ENCODE results near the gene LBP. TPM values are rescaled to one million over a fixed set of nuclear protein-coding genes. Genes with fewer than 3 reads are reported as not detected.

Gene LBP
- total and polyA plus RNA-seq, 2 of the 13 experiments (the other 11 are each of a cell fraction or from before 2014, with no cell fraction given) = 0.07 to 0.20 TPM

DNA sequence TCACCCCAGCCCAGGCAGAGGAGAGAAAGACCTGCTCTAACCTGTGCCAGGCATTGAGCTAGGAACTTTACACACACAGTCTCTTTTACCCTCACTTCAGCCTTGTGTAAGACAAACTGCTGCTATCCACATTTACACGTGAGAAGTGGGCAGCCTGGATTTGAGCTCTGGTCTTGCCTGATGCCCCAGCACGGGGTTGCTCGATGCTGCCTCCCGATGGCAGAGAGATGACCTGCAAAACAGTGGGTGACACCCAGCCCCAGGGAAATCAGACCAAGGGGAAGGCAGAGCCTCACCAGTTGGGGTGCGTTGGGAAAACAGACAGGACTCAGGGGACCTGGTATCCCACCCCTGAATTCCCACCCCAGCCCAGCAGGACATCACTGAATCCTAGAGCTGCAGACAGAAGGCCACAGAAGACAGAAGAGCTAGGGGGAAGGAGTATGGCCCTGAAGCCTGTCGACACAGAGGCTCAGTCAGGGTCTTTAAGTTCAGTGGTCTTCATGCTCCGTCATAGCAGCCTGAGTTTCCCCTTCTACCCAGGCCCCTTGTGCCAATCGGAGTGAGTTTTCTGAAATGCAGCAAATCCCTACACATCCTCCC, 41.3 kb upstream of the LBP start (continued):
- TF ChIP-seq, protein P1, sequence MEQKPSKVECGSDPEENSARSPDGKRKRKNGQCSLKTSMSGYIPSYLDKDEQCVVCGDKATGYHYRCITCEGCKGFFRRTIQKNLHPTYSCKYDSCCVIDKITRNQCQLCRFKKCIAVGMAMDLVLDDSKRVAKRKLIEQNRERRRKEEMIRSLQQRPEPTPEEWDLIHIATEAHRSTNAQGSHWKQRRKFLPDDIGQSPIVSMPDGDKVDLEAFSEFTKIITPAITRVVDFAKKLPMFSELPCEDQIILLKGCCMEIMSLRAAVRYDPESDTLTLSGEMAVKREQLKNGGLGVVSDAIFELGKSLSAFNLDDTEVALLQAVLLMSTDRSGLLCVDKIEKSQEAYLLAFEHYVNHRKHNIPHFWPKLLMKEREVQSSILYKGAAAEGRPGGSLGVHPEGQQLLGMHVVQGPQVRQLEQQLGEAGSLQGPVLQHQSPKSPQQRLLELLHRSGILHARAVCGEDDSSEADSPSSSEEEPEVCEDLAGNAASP (CRISPR knock-in tag; IDR thresholded peaks at IDR 0.05; ENCODE audit: borderline replicate concordance) = no peak
- no peak for TF ChIP-seq ZNF549 (CRISPR knock-in tag; IDR thresholded peaks at IDR 0.05)

DNA sequence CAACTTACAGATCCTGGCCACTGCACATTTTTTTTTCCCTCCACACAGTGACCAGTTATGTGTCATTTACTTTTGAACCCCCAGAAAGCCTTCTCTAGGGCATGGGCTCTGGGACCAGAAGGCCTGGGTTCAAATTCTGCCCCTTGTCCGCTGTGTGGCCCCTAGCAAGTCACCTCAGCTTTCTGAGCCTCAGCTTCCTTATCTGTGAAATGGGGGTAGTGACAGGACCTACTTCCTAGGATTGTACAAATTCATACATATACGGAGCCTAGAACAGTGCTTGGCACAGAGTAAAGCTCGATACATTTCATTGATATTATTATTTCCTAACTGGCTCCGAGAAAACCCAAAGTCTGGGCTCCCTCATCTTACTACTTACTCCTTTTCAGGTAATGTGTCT, 40.7 kb upstream of the LBP start:
- FAIRE-seq = no peak
- no peak for DNase-seq (ENCODE audit: low spot score)
- in situ Hi-C loops (cut with HindIII; ENCODE audit: extremely low pct_ligation_motif_present, low pct_unique_long_range_greater_than_20kb) = no loop called here
- no peaks in the 10 kb centered on the region for H3K4me1 ChIP-seq (ENCODE audit: insufficient read depth, low read length)
- intact Hi-C loops (cut with micrococcal nuclease; ENCODE audit: unreplicated experiment) = no loop called here
- no peaks in the 10 kb centered on the region for H4K20me1 ChIP-seq (ENCODE audit: insufficient read depth, low read length)
- no TSS peak for BruUV-seq (replicated peaks)
- H2AFZ ChIP-seq (ENCODE audit: low read length) = no peak overlapping the region
- no peak overlapping the region for H3K4me2 ChIP-seq (ENCODE audit: low read depth, low read length)
- H3K36me3 ChIP-seq (replicated peaks in 1 of 2; ENCODE audit: control insufficient read depth in 1 of 2, insufficient read depth in 2 of 2, low read length in 2 of 2) = no peaks in the 10 kb centered on the region
- no peaks in the 10 kb centered on the region for H3K79me2 ChIP-seq (ENCODE audit: insufficient read depth, low read length)
- 34% methylated on average over 4 of the region's 4 CpGs for WGBS (ENCODE audit: low lambda C conversion rate)
- TF ChIP-seq ZFP1 (CRISPR knock-in tag; IDR thresholded peaks at IDR 0.05) (no peak), NFIC (IDR thresholded peaks at IDR 0.05; ENCODE audit: low read length) (no peak), TCF7 (IDR thresholded peaks at IDR 0.05; ENCODE audit: low read depth) (no peak), ZNF382 (CRISPR knock-in tag; IDR thresholded peaks at IDR 0.05; ENCODE audit: borderline replicate concordance) (no peak), ZNF629 (CRISPR knock-in tag; conservative IDR thresholded peaks at IDR 0.05) (peak; percentile 58), NR2F6 (IDR thresholded peaks at IDR 0.05) (no peak), NR2F6 (CRISPR knock-in tag; IDR thresholded peaks at IDR 0.05) (no peak)
- TF ChIP-seq, protein P2, sequence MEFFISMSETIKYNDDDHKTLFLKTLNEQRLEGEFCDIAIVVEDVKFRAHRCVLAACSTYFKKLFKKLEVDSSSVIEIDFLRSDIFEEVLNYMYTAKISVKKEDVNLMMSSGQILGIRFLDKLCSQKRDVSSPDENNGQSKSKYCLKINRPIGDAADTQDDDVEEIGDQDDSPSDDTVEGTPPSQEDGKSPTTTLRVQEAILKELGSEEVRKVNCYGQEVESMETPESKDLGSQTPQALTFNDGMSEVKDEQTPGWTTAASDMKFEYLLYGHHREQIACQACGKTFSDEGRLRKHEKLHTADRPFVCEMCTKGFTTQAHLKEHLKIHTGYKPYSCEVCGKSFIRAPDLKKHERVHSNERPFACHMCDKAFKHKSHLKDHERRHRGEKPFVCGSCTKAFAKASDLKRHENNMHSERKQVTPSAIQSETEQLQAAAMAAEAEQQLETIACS (CRISPR knock-in tag; IDR thresholded peaks at IDR 0.05) = no peak
- TF ChIP-seq, protein P3, sequence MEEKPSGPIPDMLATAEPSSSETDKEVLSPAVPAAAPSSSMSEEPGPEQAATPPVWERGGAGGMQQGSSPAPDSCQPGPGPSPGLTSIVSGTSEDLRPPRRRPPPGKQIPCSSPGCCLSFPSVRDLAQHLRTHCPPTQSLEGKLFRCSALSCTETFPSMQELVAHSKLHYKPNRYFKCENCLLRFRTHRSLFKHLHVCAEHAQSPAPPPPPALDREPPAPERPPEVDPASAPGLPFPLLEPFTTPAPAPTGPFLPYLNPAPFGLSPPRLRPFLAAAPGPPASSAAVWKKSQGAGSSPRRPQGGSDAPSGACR (CRISPR knock-in tag; IDR thresholded peaks at IDR 0.05) = no peak
- CTCF ChIA-PET (ENCODE audit: low intra/inter-chr PET ratio, low total read pairs) = no interaction called here
- no peak overlapping the region for H3K27ac ChIP-seq (ENCODE audit: extremely low read length, insufficient read depth, low read length)
- peaks cover 2 to 22% of the 10 kb centered on the region in 2 experiments; a peak in 3 of 5 replicates for H3K27me3 ChIP-seq (ENCODE audit: control insufficient read depth in 1 of 2, insufficient read depth in 2 of 2, low read length in 2 of 2)
- ATAC-seq = no peak
- H3K4me3 ChIP-seq (replicated peaks in 1 of 3; ENCODE audit: insufficient read depth in 1 of 3, low read depth in 2 of 3, low read length in 3 of 3) = no peak overlapping the region
- H3K9me3 ChIP-seq (ENCODE audit: low read length) = no peaks in the 10 kb centered on the region
- POLR2A ChIA-PET = no interaction called here
- no peak overlapping the region for H3K9ac ChIP-seq (ENCODE audit: insufficient read depth, low read depth, low read length)
